Cortex of kidney (tissue), 1 donor: ENCODE data around the gene CRACDL.

Experiments
- DNase-seq: peaks from one replicate; lab custom pipeline; 2025; lab: John Stamatoyannopoulos, UW

CRACDL gene

DNA sequence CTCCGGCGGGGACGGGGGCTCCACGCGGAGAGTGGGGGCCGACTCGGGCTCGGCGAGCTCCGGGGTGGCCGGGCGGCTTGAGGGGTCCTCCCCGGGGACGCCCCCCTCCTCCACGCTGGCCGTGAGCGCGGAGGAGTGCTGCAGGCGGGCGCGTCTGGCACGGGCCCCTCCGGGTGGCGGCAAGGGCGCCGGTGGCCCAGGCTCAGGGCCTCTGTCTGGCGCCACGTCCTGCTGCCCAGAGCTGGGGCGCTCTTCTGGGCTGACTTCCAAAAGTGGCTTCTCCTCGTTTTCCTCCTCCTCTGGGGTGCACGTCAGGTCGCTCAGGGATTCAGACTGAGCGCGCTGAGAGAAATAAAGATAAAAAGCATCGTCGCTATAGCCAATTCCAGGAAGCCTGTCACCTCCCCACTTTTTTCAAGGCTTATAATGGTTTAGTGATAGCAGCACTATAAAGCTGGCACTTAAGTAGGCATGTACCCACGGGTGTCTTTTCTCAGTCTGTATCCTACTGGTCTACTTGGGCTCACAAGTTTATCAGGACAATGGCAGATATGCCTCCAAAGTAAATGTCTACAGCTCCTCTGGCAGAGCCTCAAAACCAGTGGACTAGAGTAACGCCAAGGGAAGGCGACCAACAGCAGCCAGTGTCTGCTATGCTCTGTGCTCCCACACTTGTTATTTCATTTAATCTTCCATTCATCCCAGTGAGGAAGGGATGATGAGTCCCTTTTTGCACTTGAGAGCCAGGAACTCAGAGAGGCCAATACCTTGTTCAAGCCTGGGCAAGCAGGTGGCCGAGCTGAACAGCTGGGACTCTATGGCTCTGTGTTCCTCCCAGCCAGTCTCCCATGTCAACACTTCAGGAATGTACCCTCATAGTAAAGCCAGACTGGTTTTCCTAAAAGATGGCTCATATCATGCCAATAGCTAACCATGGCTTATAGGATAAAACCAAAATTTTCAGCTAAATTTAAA lies 112.5 kb downstream of the CRACDL start:
- DNase-seq, result no peak

DNA sequence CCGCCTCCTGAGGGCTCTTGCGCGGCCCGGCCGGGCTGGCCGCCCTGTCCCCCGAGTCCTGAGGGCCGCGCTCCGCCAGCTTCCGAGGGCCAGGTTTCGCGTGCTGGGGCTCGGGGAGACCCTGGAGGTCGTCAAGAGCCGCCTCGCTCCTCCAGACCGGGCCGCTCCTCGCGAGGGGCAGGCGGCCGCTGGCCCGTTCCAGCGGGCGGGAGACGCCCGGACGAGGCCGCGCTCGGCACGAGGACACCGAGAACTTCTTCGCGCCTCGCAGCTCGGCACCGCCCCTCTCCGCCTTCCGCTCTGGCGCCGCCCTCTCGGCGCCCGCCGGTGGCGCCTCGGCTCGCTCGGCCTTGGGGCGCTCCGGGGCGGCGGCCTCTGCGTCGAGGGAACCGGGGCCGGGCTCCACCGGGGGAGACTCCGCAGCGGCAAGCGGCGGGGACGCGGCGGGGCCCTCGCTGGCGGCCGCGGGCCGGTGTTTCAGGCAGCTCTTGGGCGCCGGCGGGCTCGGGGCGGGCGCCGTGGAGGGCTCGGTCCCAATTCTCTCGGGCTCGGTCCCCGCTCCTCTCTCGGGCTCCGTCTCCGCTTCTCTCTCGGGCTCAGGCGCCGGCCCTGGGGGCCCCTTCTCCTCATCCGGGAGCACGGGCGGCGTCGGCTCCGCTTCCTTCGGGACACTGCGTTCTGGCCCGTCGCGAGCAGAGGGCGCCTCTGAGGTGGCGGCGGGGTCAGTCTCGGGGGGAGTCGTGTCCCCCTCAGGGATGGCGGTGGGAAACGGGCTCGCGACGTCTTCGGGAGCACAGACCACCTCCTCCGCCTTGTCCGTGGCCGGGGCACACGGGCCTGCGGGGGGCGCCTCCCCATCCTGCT lies 113.5 kb downstream of the CRACDL start:
- no peak for DNase-seq

DNA sequence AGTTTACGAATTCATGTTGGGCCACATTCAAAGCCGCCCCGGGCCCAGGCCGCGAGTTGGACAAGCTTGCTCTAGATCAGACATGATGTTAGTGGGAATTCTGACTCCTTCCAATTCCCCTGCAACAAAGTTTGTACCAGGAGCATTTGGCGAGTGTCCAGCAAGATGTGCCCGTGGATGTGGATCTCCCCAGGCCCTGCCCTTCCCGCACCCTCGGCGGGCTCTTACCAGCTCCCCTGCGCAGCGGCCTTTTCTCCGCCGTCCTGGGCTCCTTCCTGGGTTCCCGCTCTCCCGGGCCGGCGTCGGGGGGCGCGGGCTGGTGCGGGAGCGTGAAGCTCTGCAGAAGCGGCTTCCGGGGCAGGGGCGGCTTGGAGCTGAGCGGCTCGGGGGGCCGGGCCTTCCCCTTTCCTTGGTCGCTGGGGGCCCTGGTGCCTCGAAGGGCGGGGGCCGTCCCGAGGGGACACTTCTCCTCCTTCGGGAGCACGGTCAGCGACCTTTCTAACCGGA lies 114.3 kb downstream of the CRACDL start:
- DNase-seq, result no peak

DNA sequence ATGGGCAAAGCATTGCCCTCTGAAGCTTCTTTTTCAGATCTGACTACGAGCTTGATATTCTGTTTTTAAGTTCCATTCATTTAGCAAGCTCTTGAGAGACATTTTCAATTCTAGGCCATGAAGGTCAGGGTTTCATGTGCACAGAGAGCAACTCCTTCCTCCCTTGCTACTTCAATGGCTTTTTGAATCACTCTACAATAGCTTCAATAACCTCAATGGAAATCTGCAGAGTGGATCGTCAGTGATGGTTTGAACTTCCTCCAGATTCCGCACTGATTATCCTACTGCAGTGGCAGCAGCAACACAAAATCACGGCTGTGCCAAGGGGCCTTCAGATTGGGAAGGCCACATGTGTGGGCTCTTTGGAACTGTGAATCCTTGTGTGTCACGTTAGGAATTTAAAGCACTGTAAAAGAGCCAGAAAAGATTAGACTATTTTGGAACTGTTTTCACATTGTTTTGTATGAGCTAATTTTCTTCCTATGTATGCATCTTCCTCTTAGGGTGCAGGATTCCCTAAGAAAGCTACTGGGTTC lies 116.7 kb downstream of the CRACDL start:
- no peak for DNase-seq

DNA sequence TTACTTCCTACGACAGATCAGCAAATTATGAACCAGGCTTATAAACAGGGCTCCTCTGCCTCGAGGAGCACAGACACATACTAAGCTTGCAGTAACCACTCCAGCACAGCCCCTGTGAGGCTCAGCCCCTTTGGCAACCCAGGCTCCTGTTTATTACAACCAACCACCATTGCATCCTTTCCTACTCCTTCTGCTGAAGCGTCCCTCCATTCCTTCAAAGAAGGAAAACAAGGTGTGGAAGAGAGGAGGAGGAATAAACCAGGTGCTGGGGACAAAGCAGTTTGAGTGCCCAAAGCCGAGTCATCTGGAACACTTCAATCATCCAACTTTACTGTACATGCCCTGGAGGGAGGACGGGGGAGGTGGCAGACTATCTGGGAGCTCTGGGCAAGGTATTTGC lies 117.9 kb downstream of the CRACDL start:
- no peak for DNase-seq

- DNase-seq, result no peak
These were observed 119.7 kb downstream of the CRACDL start for GRCh38 chr2:98816281-98816680.

DNA sequence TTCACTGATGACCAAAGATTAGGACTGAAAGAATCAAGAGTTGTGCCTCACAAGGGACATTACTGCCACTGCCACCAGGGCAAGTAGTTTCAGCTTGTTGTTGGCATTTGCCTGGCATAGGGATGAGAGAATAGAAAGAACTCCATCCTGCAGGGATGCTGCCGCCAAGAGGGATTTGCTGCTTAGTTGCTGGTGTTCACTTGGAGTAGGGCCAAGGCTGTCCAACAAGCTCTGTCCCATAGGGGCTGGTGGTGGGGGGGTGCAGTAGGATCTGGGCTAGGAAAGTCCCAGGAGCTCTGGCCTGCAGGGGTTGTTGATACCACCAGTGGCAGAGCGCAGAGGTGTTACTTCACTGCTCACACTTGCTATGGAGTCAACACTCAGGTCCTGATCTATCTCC lies 120.2 kb downstream of the CRACDL start:
- DNase-seq, result no peak

GRCh38 chr2:98811766-98812165 lies 124.3 kb downstream of the CRACDL start:
- no peak for DNase-seq

DNA sequence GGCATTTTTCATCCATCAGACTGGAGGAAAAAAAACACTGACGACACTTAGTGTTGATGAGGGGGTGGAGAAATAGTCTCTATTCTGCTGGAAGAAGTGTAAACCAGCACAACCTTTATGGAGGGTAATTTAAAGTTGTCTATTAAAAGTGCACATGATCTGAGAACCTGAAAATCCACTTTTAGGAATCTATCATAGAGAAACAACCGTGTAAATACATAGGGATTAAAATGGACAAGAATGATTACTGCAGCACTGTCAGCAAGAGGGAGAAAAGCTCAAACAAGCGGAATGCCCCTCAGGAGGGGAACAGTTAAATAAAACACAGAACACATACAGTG lies 125.5 kb downstream of the CRACDL start:
- no peak for DNase-seq

DNA sequence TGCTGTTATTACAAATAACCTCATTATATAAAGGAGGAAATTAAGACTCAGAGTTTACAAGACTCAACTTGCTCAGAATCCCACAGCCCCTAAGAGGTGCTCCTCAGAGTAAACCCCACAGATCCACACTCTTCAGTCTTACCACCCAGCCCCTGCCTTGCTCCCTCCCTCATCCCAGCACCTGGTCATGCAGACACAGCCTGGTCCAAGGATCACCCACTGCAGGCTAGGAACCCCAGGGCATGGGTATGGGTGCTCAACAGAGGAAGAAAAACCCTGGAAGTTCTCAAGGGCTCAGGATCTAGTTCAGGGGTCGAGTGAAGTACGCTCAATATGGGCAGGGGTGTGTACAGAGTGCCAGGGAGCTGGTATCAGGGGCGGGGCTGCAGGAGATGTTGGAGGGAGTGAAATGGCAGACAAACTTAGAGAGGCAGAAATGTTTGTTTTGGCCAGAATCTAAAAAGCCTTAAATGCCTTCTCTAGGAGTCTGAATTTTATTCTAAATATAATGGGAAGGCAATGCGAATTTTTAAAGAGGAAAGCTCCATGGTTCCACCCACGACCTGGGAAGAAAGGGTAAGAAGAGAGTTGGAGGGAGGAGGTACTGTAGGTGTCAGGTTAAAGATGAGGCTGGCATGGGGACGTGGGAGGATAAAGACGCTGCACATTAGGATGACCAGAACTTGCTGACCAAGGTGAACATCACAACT lies 126.0 kb downstream of the CRACDL start:
- DNase-seq, result no peak

DNA sequence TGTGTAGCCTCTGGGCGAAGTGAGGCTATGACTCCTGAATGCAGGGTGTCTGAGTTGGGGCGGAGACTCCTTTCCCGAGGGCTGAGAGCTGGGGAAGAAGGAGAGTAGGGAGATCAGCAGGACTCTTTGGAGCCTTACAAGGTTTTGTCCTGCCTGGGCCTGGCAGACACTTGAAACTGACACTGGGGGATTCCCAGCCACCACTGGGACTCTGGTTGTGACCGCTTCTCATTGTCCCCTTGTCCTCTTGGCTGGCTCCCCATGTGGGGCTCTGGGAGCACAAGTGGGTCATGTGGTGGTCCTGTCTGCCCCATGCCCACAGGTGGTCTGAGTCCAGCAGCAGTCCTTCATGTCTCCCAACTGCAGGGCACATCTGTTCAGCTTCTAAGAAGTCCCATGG lies 126.9 kb downstream of the CRACDL start:
- no peak for DNase-seq

- no peak for DNase-seq
These were observed 127.5 kb downstream of the CRACDL start for GRCh38 chr2:98808546-98808945.

GRCh38 chr2:98807929-98808328 lies 128.1 kb downstream of the CRACDL start:
- DNase-seq, result no peak

DNA sequence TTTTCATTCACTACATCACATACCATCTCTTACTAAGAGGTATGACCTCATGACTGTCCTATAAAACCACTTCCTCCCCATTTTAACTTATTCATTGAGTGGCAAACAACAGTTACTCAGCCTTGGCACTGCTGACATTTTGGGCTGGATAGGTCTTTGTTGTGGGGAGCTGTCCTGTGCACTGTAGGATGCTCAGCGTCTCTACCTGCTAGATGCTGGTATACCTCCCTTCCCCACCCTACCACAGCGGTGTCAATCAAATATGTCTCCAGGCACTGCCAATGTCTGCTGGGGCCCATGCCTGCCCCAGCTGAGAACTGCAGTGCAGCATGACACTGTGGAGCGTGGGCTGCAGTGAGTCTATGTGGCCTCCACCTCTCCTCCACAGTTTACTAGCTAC lies 128.8 kb downstream of the CRACDL start:
- no peak for DNase-seq

DNA sequence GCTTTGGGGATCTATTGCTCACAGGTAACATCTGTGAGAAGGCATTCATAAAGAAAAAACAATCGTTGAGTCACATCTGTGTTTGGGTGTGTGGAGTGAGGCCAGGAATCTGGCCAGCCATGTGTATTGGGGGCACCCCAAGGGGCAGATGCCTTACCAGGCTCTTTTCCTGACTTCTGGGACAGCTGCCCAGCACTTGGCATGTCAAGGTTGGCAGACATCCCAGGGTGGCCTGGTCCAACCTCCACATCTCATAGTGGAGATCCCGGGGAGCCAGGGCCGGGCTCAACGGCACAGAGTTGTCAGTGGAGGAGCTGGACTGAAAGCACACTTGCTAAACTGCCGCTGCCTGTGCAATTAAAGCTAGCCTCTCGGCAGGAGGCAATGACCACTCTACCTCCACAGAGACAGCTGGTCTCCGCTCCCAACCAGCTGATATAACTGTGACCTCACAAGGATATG lies 129.8 kb downstream of the CRACDL start:
- DNase-seq, result no peak

DNA sequence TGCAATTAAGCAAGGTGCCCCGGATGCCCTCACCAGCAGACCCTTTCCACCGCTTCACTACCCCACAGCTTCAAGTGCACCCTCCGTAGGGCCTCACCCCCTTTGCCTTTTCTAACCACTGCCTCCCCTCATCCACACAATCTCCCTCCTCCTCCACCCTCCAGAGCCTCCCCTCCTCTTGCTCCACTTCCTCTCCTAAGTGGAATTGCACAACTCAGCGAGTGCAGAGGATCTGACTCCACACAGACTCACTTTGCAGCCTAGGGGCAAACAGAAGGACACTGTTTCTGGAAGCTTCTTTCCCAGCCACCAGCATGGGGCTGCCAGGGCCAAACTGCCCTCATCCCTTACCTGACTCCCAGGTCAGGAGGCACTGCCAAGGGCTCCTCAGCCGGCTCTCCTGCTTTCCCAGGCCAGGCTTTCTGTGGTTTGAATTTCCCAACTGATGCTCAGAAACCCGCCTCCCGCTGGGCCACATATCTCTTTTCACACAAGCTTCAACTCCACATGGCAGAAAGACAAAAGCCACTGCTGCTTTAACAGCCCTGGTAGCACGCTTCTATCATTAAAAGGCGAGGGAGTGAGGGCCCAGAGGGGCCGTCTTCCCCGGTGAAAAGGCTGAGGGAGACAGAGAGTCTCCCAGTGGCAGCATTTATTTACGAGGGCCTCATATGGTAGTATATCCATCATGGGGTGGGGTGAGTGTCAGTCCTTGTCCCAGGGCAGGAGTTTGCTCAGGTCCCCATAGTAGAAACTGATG lies 130.4 kb downstream of the CRACDL start:
- no peak for DNase-seq

- DNase-seq, result no peak
These were observed 131.3 kb downstream of the CRACDL start for GRCh38 chr2:98804736-98805135.

- DNase-seq, result no peak
These were observed 131.8 kb downstream of the CRACDL start for GRCh38 chr2:98804265-98804650.

DNA sequence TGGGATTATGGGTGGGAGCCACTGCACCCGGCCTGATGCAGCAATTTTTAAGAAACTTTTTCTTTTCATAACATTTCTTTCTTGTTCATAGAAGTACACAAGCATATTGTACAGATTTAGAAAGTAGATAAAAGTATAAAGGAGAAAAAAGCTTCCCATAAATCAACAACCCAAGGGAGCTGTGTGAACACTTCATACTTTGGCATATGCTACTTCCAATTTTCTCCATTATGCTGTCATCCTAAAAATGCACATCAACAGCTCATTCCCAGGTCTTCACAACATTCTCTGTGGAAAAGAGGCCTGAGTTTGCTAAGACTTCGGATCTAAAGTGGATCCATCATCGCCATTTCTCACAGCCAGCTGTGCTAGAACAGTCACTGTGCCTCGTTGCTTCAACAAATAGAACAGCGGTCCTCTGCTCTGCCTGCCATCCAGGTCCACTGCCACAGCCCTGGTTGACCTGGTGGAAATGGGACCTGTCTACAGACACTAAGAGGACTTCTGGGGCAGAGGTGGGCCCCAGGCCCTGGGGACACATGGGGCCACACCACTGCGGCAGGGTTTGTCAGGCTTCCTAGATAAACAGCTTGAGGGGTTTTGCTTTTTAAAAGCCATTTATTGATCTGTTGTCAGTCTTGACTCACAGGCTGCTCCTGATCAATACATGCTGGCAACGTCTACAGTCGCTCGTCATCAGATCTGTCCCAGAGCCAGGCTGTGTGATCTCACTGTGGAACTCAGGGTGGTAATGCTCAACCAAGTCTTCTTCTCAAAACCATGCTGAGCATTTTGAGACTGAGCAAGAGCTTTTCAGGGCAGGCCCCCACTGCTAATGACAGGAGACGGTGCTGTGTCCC lies 132.4 kb downstream of the CRACDL start:
- no peak for DNase-seq

DNA sequence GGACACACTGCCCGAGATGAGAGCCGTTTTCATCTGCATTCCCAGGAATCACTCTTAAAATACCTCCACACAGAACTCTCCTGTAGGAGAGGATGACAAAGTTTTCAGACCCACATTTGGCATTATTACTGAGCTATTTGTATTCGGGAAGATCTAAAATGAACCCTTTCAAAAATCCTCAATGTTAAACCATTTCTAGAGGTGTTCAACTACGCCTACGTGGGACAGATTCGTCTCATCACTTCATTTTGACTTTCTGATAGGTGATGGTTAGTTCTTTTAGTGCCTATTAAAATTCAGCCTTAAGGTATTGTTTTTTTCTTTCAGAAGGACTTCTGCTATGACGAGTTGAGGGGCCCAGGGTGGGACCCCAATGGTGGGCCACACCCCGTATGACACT lies 133.7 kb downstream of the CRACDL start:
- no peak for DNase-seq
